HG03095 (cell line): Measurements from ENCODE around the gene NONO.
A peak's percentile ranks its signal among the peaks of the same experiment; 100 is the strongest.
"Not testable (repeated sequence)": the region's sequence is repeated elsewhere in the genome, so short reads cannot be mapped to it uniquely, and the experiment has no call there.

Experiments
- ATAC-seq: cut with Tn5 transposase; IDR thresholded peaks from one replicate; pipeline ENCODE4 v1.9.1; 2021; ENCODE audit warnings: moderate library complexity; ENCODE audit not compliant: unreplicated experiment

NONO gene

DNA sequence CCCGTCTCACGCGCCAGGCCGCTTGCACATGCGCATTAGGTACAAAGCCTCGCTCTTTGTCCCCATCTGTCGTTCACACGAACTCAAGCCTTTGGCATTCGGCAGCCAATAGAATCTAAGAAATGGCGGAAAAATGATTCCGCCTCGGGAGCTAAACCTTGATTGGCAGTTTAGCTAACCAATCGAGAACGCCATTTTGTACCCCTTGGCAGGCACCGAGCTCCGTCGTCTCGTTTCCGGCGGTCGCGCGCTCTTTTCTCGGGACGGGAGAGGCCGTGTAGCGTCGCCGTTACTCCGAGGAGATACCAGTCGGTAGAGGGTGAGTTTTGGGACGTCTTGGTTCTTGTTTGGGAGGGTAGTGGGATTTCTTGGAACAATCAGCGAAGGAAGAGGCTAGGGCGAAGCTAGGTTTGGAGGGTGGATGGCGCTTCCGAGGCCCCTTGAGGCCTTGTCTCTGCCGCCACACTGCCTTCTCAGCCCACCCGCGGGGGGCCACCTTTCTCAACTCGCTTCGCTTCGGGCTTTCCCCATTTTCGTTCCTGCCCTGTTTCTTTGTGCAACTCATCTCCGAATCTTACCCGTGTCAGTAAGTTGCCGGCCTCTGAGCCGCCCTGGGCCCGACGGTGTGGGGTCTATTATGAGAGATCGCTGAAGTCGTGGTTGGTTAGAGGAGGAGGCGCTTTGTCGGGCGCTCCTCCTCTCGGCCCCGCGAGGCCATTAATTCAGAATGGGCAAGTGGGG lies at the start of gene NONO:
NONO (plus strand) TSS at position 233 of the 741 bp plus-strand sequence. CDS start 7,003 bp downstream, outside the sequence.
- ATAC-seq: peak; percentile 88

GRCh38 chrX:71235482-71235881 lies 48.0 kb upstream of the NONO start:
- ATAC-seq: no peak

- ATAC-seq: no peak
Measured at GRCh38 chrX:71236836-71237235, 46.6 kb upstream of the NONO start.

- ATAC-seq: no peak
Measured at GRCh38 chrX:71239781-71240180, 43.7 kb upstream of the NONO start.

GRCh38 chrX:71241301-71241700 lies 42.1 kb upstream of the NONO start:
- ATAC-seq: no peak

DNA sequence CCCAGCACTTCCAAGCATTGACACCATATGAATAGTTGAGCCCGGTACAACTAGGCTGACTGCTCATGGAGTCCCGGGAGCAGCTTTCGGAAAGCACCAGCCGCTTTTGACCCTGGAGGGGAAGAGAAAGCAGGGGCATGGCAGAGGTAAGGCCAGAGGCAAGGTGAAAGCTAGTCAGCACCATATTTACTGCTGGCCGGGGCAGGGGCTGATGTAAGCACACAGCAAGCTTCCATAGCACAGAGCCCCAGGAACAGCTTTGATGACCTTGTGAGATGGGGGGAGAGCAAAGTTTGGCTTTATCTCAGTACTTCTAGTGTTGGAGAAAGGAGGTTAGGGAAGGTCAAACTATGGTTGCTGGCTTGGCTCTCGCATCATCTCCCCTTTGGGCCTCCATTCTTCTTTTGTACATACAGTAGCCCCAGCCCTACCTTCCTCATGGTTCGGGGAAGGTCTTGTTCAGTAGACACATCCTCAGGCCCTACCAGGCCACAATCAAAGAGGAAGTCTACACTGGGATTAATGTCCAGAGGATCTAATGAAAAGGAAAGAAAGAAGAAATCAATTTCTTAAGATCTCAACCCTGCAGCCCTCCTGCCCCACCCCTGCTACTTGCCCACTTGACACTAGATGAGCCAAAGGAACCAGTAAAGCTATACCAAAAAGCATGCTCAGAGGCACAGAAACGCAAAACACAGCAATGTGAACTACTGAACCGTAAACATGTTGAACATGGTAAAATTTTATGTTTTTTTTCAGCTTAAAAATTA lies 38.9 kb upstream of the NONO start:
- ATAC-seq: no peak

GRCh38 chrX:71245159-71245558 lies 38.3 kb upstream of the NONO start:
- no peak for ATAC-seq

GRCh38 chrX:71250841-71251240 lies 32.6 kb upstream of the NONO start:
- no peak for ATAC-seq

DNA sequence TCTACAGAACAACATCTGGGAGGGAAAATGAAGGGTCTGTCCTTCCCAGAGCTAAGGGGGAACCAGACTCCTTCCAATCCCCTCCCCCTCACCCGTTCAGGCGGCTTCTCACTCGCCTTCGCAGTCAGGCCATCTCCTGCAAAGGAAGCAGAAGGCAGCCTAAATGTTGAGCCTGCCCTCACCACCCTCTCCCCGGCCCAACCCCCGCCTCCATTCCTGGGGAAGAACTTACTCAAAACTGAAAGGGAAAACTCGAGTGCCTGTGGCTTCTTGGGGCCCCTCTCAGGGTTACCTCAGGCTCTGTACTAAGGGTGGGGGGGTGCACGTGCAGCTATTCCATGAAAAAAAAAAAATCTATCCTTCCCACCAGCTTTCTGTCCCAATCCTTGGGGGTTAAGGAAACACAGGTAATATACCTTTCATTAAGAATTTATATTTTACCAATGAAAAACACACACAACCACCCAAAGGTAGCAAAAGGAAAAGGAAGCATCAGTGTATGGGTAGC lies 31.9 kb upstream of the NONO start:
- no peak for ATAC-seq

- no peak for ATAC-seq
Measured at GRCh38 chrX:71252221-71252620, 31.2 kb upstream of the NONO start.

- ATAC-seq: no peak
Measured at GRCh38 chrX:71253253-71254091, 30.0 kb upstream of the NONO start.

- peak; percentile 73 for ATAC-seq
Measured at GRCh38 chrX:71254092-71254963, 29.1 kb upstream of the NONO start, which contains the start of gene ZMYM3. Gene ZMYM3 (minus strand): TSS chrX:71254140. CDS start chrX:71253255, 885 bp downstream.

DNA sequence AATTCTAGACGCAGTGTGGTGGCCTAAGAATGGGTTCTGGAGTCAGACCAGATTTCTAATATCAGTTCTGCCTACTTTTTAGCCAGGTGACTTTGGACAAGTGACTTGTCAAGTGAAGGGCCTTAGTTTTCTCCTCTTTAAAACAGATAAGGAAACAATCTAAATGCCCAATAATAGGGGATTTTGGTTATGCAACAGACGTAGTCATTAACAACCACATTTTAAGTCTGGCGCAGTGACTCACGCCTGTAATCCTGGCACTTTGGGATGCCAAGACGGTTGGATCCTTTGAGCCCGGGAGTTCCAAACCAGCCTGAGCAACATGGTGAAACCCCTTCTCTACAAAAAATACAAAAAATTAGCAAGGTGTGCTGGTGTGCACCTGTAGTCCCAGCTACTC lies 27.4 kb upstream of the NONO start:
- no peak for ATAC-seq

DNA sequence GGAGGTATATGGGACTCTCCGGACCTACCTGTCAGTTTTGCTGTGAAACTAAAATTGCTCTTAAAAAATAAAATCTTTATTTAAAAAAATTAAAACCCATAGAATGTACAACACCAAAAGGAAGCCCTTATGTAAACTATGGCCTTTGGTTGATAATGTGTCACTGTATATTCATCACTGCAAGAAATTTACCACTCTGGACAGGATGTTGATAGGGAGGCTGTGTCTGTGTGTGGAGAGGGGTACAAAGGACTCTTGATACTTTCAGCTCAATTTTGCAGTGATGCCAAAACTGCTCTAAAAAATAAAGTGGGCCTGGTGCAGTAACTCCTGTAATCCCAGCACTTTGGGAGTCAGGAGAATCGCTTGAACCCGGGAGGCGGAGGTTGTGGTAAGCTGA lies 26.6 kb upstream of the NONO start:
- ATAC-seq: no peak

DNA sequence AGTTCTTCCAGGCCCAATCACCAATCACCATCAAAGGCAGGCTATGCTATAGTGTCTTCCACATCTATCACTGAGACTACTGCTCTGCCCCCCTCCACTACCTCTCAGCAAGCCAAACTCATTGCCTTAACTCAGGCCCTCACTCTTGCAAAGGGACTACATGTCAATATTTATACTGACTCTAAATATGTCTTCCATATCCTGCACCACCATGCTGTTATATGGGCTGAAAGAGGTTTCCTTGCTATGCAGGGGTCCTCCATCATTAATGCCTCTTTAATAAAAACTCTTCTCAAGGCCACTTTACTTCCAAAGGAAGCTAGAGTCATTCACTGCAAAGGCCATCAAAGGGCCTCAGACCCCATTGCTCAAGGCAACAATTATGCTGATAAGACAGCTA lies 14.8 kb upstream of the NONO start:
- ATAC-seq: not testable (repeated sequence)

DNA sequence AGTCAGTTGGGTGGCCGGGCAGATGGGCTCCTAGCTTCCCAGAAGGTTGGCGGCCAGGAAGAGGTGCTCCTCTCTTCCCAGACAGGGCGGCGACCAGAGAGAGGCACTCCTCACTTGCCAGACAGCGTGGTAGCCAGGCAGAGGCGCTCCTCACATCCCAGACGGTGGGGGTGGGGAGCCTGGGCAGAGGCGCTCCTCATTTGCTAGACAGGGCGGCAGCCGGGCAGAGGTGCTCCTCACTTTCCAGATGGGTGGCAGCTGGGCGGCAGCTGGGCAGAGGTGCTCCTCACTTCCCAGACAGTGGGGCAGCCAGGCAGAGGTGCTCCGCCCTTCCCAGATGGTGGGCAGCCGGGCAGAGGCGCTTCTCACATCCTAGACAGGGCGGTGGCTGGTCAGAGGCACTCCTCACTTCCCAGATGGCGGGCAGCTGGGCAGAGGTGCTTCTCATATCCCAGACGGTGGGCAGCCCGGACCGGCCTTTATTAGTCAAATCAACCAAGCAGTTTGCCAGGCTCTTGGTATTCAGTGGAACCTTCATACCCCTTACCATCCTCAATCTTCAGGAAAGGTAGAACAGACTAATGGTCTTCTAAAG lies 13.5 kb upstream of the NONO start:
- ATAC-seq: no peak

GRCh38 chrX:71272313-71272712 lies 11.1 kb upstream of the NONO start:
- not testable (repeated sequence) for ATAC-seq

DNA sequence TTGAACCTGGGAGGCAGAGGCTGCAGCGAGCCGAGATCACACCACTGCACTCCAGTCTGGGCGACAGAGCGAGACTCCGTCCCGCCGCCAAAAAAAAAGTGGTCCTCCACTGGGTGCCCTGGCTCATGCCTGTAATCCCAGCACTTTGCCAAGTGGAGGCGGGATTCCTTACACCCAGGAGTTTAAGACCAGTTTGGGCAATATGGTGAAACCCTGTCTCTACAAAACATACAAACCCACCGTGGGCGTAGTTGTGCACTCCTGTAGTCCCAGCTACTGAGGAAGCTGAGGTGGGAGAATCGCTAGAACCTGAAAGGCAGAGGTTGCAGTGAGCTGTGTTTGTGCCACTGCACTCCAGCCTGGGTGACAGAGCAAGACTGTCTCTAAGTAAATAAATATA lies 2.1 kb upstream of the NONO start:
- not testable (repeated sequence) for ATAC-seq

- peak; percentile 26 for ATAC-seq
Measured at GRCh38 chrX:71282514-71283402, 677 bp upstream of the NONO start.
